Hippocampal formation (tissue), 2 donors: ENCODE results near the gene PP2D1.
"Not testable (repeated sequence)": the region's sequence is repeated elsewhere in the genome, so short reads cannot be mapped to it uniquely, and the experiment has no call there.

ENCODE experiments used
- DNase-seq, 2 donors: peaks; one replicate each; lab custom pipeline; 2025; lab: John Stamatoyannopoulos, UW

The PP2D1 gene

DNA sequence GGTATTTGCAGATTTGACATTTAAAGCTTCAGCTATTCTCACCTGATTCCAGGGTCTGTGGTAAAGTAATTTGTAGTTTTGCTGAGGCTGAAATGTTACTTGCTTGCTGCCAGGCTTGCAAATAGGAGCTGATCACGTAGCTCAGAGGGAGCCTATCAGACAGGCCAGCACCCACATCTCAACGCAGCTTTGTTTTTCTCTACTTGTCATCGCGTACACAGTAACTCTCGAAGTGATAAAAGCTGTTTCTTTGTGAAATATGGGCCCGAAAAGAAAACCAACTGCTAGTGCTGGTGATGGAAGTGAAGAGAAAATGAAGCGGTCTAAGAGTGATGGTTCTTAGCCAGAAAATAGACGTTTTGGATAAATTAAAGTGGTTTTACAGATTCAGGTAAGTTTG lies 41.7 kb downstream of the PP2D1 start:
- no peak for DNase-seq

- DNase-seq, result no peak
These were observed 44.3 kb downstream of the PP2D1 start for GRCh38 chr3:19967812-19968211.

DNA sequence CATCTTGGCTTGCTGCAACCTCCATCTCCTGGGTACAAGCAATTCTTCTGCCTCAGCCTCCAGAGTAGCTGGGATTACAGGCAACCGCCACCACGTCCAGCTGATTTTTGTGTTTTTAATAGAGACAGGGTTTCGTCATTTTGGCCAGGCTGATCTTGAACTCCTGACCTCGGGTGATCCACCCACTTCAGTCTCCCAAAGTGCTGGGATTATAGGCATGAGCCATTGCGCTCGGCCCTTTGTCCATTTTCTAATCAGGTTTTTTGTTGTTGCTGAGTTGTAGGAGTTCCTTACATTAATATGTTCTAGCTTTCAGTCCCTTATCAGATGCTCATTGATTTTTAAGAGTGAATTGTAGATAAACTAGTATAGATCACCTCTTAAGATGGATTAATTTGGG lies 44.9 kb downstream of the PP2D1 start:
- no peak for DNase-seq

GRCh38 chr3:19961960-19962359 lies 50.1 kb downstream of the PP2D1 start:
- no peak for DNase-seq

- DNase-seq, result no peak
These were observed 51.4 kb downstream of the PP2D1 start for GRCh38 chr3:19960696-19961095.

- no peak for DNase-seq
These were observed 52.6 kb downstream of the PP2D1 start for GRCh38 chr3:19959505-19959904.

GRCh38 chr3:19957354-19957753 lies 54.7 kb downstream of the PP2D1 start:
- DNase-seq, result not testable (repeated sequence)

- no peak for DNase-seq
These were observed 57.4 kb downstream of the PP2D1 start for GRCh38 chr3:19954676-19955075.

DNA sequence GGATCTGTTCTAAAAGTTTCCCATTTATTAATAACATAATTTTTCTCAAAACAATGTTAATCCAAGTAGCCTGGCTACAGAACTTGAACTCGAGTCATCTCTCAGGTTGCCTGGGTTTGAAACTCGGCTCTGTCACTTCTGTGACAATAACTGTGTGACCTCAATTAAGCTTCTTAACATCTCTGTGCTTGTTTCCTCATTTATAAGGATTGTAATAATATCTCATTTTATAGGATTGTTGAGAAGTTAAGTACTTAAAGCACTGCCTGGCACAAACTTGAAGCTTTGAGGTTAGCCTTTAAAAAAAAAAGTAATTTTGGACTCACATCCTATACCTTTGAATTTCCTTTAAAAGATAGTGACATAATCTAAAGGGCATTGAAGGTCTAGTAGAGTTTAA lies 61.7 kb downstream of the PP2D1 start:
- DNase-seq, result no peak

- DNase-seq, result no peak
These were observed 63.9 kb downstream of the PP2D1 start for GRCh38 chr3:19948226-19948591.

DNA sequence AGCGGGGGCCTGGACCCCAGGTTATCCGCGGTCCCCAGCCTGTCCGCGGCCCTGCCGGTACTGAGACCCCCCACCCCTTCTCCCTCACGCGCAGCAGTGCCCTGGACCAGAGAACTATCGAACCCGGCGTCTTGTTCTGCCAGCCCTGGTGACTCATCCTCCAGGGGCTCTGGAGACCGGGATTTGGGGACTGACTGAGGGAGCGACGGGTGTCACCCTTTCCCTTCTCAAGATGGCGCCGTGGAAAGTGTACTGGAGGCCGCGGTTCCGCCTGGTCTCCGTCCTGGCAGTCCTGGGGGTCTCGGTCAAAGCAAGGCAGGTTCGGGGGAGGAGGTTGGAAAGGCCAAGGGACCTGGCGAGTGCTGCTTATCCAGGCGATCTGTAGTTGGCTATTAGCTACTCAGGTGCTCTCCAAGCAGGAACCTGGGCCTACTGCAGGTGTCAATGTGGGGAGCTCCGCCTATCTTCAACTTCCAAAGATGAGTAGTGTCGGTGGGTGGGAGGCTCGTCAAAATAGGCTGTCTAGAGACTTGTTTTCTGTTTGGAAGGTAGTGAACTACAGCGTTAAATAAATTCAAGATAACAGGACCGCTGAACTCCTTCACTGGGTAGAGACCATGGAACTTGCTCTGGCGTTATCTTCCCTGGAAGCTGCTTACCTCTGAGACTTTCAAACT lies 64.4 kb downstream of the PP2D1 start:
- peak in 1 of 2 donors; percentile 36 for DNase-seq

GRCh38 chr3:19946832-19947548 lies 65.1 kb downstream of the PP2D1 start, which contains the start of gene RAB5A:
Gene RAB5A (plus strand): TSS chr3:19947097. CDS start chr3:19950899, 3,802 bp downstream.
- peak; percentile 94 to 98 for DNase-seq

DNA sequence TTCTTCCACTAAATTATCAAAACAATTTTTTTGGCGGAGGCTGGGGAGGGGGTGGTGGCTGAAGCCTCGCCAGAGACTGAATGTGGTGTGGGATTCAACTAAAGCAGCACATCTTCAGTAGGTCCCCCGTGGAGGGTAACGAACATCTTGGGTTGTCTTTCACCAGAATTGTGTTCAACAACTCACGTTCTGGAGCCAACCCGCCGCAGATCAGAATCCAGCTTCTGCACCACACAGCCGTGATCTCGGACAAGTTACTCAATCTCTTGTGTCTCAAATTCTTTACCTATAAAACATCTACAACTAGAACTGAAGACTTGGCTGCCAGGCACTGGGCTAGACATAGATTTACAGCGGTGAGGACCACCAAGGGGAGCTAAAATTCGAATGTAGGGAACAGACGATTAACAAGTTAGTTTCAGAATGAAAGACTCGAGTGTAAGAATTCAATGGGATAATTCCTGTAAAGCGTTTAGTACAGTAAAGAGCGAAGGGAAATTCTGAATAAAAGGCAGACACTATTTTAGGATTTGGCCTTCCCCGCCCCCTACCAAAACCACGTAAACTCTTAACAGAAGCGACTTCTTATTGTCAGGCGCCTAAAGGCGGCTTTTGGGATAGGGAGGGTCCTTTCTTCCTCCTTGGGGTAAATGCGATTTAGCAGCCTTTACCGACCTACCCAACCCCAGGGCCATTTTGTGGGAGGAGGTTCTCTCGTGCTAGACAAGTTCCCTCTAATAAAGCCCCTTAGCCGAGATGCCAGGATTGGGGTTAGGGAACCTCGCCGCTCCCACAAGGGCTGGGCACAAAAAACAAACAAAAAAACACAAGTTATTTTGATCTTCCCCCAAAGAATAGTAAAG lies 65.9 kb downstream of the PP2D1 start:
- no peak for DNase-seq

- no peak for DNase-seq
These were observed 66.5 kb downstream of the PP2D1 start for GRCh38 chr3:19945534-19945933.

- DNase-seq, result no peak
These were observed 71.4 kb downstream of the PP2D1 start for GRCh38 chr3:19940643-19941042.

DNA sequence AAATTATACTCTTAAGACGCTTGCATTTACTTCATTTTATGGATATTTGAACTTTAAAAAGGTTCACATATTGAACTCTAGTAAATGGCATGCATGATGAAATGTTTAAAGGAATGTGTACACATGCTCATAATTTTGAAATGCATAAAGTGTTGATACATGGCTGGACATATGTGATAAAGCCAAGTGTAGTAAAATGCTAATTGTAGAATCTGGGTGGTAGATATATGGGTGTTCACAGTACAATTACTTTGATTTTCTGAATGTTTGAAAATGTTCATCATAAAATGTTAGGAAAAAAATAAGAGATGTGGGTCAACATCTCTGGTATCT lies 73.8 kb downstream of the PP2D1 start:
- no peak for DNase-seq

DNA sequence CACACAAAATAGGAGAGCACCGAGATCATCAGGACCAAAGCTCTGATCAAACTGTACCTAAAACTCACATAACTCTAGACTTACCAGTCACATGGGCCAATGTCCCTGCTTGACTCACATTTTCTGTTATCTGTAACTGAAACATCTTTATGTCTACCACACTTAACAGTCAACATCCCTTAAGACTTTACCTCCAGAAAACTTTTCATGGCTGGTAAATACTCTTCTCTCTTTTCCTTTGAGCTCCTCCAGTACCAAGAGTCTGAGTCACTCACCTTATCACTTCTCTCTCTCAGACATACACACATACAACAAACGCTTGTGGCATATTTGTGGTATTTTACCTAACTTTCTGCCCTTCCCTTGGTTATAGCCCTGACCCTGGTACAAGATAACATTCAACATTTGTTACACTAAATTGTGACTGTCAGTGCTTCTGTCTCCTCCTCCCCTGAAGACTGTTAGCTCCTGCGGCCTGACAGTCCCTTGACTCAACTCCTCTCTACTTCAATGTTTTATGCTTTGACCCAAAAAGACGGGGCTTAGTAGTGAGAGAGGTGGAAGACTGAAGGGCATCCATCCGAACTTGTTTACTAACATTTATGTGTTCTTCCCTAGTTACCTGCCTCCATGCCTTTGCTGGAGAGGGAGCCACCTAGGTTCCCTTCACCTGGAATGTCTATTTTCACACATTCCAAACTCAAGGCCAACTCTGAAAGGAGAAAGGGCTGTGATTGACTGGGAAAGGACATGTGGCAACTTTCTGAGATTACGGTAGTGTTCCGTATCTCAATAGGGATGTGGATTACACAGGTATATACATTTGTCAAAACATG lies 74.4 kb downstream of the PP2D1 start:
- DNase-seq, result no peak
